Measurements from ENCODE around the gene DCBLD1.
"Not testable (repeated sequence)": the region's sequence is repeated elsewhere in the genome, so short reads cannot be mapped to it uniquely, and the experiment has no call there.

The DCBLD1 gene

DNA sequence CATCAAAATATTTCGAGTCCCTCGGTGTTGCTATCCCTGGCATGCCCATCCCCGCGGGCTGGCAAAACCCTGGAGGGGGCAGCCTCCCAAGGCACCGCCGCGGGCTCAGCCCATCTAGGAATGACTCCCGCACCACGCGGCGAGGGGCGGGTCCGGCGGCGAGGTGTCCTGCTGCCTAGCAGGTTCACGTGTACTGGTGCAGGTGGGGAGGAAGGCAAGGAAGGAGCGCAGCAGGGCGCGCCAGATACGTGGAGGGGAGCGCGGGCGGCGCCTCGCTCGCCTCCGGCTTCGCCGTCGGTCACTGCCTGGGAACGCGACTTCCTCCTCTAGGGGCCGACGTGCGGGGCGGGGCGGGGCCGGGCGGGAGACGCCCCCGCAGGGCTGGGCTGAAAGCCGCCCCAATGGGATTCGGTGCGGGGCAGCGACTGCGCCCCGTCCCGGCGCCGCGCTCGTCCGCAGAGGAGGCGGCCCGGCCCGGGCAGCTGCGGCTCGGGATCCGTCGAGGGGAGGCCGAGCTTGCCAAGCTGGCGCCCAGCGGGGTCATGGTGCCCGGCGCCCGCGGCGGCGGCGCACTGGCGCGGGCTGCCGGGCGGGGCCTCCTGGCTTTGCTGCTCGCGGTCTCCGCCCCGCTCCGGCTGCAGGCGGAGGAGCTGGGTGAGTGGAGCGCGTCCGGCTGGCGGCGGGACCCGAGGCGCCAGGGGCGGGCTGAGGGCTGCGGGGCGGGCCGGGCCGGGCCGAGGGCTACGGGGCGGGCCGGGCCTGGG, at the start of gene DCBLD1:
DCBLD1 (plus strand) TSS at position 435 of the 764 bp plus-strand sequence; CDS start at position 543, 108 bp downstream.
- Histone ChIP-seq H3K4me1 (ENCODE audit: insufficient read depth, low read length) (peaks cover 12% of the 10 kb centered on the region; the same call in 1 of the 2 replicates), H3K9me3 (ENCODE audit: insufficient read depth, low read depth, low read length) (peaks cover 10% of the 10 kb centered on the region), H3K36me3 (ENCODE audit: insufficient read depth, low read depth, low read length) (no peaks in the 10 kb centered on the region), H3K27me3 (ENCODE audit: insufficient read depth, low read length) (peaks cover 28% of the 10 kb centered on the region), H3K27ac (ENCODE audit: low read length) (no peak within 1 kb of the TSS), H3K4me3 (ENCODE audit: low read length) (peak within 1 kb of the TSS; percentile 88), H3K9ac (ENCODE audit: low read depth, low read length) (peak within 1 kb of the TSS; percentile 70; the same call in 1 of the 2 replicates)

GRCh38 chr6:117440706-117441525, 41.6 kb upstream of the DCBLD1 start:
- Histone ChIP-seq H3K27ac (ENCODE audit: low read length) (no peak overlapping the region), H3K9ac (ENCODE audit: low read depth, low read length) (no peak overlapping the region)

DNA sequence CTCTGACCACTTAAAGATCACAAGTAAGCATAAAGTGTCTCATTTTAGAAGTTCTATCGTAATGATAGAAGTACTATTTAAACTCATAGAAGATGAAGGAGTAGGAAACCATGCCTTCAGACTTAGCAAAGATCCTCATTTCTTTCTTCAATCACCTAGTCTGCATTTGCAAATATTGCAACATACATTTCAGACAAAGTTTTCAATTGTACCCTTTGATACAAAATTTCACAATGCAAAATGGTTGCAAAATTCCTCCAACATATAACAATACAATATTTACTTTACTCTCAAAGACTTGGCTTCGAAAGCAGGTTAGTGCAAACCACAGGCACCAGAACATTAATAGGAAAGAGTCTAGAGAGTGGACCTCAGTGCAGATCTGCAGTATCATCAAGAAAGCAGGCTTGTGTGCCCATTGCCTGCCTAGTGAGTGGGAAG, 40.6 kb upstream of the DCBLD1 start:
- H3K27ac ChIP-seq (ENCODE audit: low read length) = no peak overlapping the region
- no peaks in the 10 kb centered on the region for H3K9me3 ChIP-seq (ENCODE audit: insufficient read depth, low read depth, low read length)
- H3K4me3 ChIP-seq (ENCODE audit: low read length) = no peak overlapping the region
- H3K27me3 ChIP-seq (ENCODE audit: insufficient read depth, low read length) = no peaks in the 10 kb centered on the region
- H3K9ac ChIP-seq (ENCODE audit: low read depth, low read length) = no peak overlapping the region
- H3K4me1 ChIP-seq (ENCODE audit: insufficient read depth, low read length) = no peaks in the 10 kb centered on the region; the same call in 1 of the 2 replicates
- H3K36me3 ChIP-seq (ENCODE audit: insufficient read depth, low read depth, low read length) = no peaks in the 10 kb centered on the region

More at GRCh38 chr6:117440706-117441525, 41.6 kb upstream of the DCBLD1 start:
- H3K4me3 ChIP-seq (ENCODE audit: low read length) = no peak overlapping the region
- no peaks in the 10 kb centered on the region for H3K27me3 ChIP-seq (ENCODE audit: insufficient read depth, low read length)
- no peaks in the 10 kb centered on the region for H3K36me3 ChIP-seq (ENCODE audit: insufficient read depth, low read depth, low read length)
- no peaks in the 10 kb centered on the region for H3K9me3 ChIP-seq (ENCODE audit: insufficient read depth, low read depth, low read length)
- no peaks in the 10 kb centered on the region; the same call in 1 of the 2 replicates for H3K4me1 ChIP-seq (ENCODE audit: insufficient read depth, low read length)

GRCh38 chr6:117442313-117442712, 40.2 kb upstream of the DCBLD1 start:
- H3K27ac ChIP-seq (ENCODE audit: low read length); H3K9me3 ChIP-seq (ENCODE audit: insufficient read depth, low read depth, low read length); H3K9ac ChIP-seq (ENCODE audit: low read depth, low read length); H3K4me1 ChIP-seq (ENCODE audit: insufficient read depth, low read length); H3K4me3 ChIP-seq (ENCODE audit: low read length); H3K36me3 ChIP-seq (ENCODE audit: insufficient read depth, low read depth, low read length); H3K27me3 ChIP-seq (ENCODE audit: insufficient read depth, low read length): not testable (repeated sequence)

- Histone ChIP-seq H3K27me3 (ENCODE audit: insufficient read depth, low read length) (no peaks in the 10 kb centered on the region), H3K4me3 (ENCODE audit: low read length) (no peak overlapping the region), H3K4me1 (ENCODE audit: insufficient read depth, low read length) (no peaks in the 10 kb centered on the region), H3K36me3 (ENCODE audit: insufficient read depth, low read depth, low read length) (no peaks in the 10 kb centered on the region), H3K9me3 (ENCODE audit: insufficient read depth, low read depth, low read length) (no peaks in the 10 kb centered on the region), H3K27ac (ENCODE audit: low read length) (no peak overlapping the region), H3K9ac (ENCODE audit: low read depth, low read length) (no peak overlapping the region)
These were observed 37.9 kb upstream of the DCBLD1 start for GRCh38 chr6:117444600-117444999.

- H3K27me3 ChIP-seq (ENCODE audit: insufficient read depth, low read length) = no peaks in the 10 kb centered on the region
- no peak overlapping the region for H3K4me3 ChIP-seq (ENCODE audit: low read length)
- H3K9ac ChIP-seq (ENCODE audit: low read depth, low read length) = no peak overlapping the region
- H3K36me3 ChIP-seq (ENCODE audit: insufficient read depth, low read depth, low read length) = no peaks in the 10 kb centered on the region
- no peak overlapping the region for H3K27ac ChIP-seq (ENCODE audit: low read length)
- peaks cover 7% of the 10 kb centered on the region; the same call in 1 of the 2 replicates for H3K4me1 ChIP-seq (ENCODE audit: insufficient read depth, low read length)
- no peaks in the 10 kb centered on the region for H3K9me3 ChIP-seq (ENCODE audit: insufficient read depth, low read depth, low read length)
These were observed 35.6 kb upstream of the DCBLD1 start for GRCh38 chr6:117446861-117447260.

GRCh38 chr6:117448011-117448410, 34.5 kb upstream of the DCBLD1 start:
- H3K4me1 ChIP-seq (ENCODE audit: insufficient read depth, low read length) = peaks cover 7% of the 10 kb centered on the region; the same call in 1 of the 2 replicates

GRCh38 chr6:117448732-117449485, 33.6 kb upstream of the DCBLD1 start:
- H3K9me3 ChIP-seq (ENCODE audit: insufficient read depth, low read depth, low read length) = no peaks in the 10 kb centered on the region
- H3K27me3 ChIP-seq (ENCODE audit: insufficient read depth, low read length) = no peaks in the 10 kb centered on the region
- no peak overlapping the region for H3K9ac ChIP-seq (ENCODE audit: low read depth, low read length)
- peaks cover 7% of the 10 kb centered on the region; the same call in 1 of the 2 replicates for H3K4me1 ChIP-seq (ENCODE audit: insufficient read depth, low read length)
- no peak overlapping the region for H3K4me3 ChIP-seq (ENCODE audit: low read length)
- no peak overlapping the region for H3K27ac ChIP-seq (ENCODE audit: low read length)
- no peaks in the 10 kb centered on the region for H3K36me3 ChIP-seq (ENCODE audit: insufficient read depth, low read depth, low read length)

More at GRCh38 chr6:117448011-117448410, 34.5 kb upstream of the DCBLD1 start:
- Histone ChIP-seq H3K27me3 (ENCODE audit: insufficient read depth, low read length) (no peaks in the 10 kb centered on the region), H3K4me3 (ENCODE audit: low read length) (no peak overlapping the region), H3K36me3 (ENCODE audit: insufficient read depth, low read depth, low read length) (no peaks in the 10 kb centered on the region), H3K27ac (ENCODE audit: low read length) (no peak overlapping the region), H3K9me3 (ENCODE audit: insufficient read depth, low read depth, low read length) (no peaks in the 10 kb centered on the region), H3K9ac (ENCODE audit: low read depth, low read length) (no peak overlapping the region)

GRCh38 chr6:117449549-117450439, 32.7 kb upstream of the DCBLD1 start:
- Histone ChIP-seq H3K27ac (ENCODE audit: low read length) (no peak overlapping the region), H3K36me3 (ENCODE audit: insufficient read depth, low read depth, low read length) (no peaks in the 10 kb centered on the region), H3K4me3 (ENCODE audit: low read length) (no peak overlapping the region), H3K4me1 (ENCODE audit: insufficient read depth, low read length) (peaks cover 7% of the 10 kb centered on the region; the same call in 1 of the 2 replicates), H3K9me3 (ENCODE audit: insufficient read depth, low read depth, low read length) (no peaks in the 10 kb centered on the region), H3K9ac (ENCODE audit: low read depth, low read length) (no peak overlapping the region), H3K27me3 (ENCODE audit: insufficient read depth, low read length) (no peaks in the 10 kb centered on the region)

DNA sequence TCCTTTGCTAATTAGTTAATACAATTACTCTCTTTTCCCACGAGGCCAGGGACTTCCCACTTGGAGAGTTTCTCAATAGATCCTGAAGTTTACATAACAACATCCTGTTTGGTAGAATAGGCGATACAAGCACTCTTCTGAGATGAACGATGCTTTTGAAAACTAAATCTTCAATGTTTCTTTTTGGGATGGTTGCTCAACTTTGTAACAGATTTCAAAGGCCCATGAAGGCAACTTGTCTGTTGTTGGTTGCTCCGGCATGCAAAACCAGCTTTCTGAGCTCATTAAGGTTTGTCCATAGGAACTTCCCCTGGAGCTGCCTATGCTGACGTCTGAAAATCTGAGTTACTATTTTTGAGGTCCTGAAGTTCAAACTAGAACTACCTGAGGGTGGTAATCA, 30.8 kb upstream of the DCBLD1 start:
- Histone ChIP-seq H3K9me3 (ENCODE audit: insufficient read depth, low read depth, low read length) (no peaks in the 10 kb centered on the region), H3K4me3 (ENCODE audit: low read length) (no peak overlapping the region), H3K36me3 (ENCODE audit: insufficient read depth, low read depth, low read length) (no peaks in the 10 kb centered on the region), H3K9ac (ENCODE audit: low read depth, low read length) (no peak overlapping the region), H3K27ac (ENCODE audit: low read length) (no peak overlapping the region), H3K27me3 (ENCODE audit: insufficient read depth, low read length) (no peaks in the 10 kb centered on the region), H3K4me1 (ENCODE audit: insufficient read depth, low read length) (peaks cover 7% of the 10 kb centered on the region; the same call in 1 of the 2 replicates)

Data from iPS-20b (cell line).